ENCODE measurements around the gene MAP3K8. TPM values are rescaled to one million over a fixed set of nuclear protein-coding genes. Genes with fewer than 3 reads are reported as not detected.

MAP3K8 gene
- total RNA-seq, 1 donor from 2014 or later: 11.5 TPM

DNA sequence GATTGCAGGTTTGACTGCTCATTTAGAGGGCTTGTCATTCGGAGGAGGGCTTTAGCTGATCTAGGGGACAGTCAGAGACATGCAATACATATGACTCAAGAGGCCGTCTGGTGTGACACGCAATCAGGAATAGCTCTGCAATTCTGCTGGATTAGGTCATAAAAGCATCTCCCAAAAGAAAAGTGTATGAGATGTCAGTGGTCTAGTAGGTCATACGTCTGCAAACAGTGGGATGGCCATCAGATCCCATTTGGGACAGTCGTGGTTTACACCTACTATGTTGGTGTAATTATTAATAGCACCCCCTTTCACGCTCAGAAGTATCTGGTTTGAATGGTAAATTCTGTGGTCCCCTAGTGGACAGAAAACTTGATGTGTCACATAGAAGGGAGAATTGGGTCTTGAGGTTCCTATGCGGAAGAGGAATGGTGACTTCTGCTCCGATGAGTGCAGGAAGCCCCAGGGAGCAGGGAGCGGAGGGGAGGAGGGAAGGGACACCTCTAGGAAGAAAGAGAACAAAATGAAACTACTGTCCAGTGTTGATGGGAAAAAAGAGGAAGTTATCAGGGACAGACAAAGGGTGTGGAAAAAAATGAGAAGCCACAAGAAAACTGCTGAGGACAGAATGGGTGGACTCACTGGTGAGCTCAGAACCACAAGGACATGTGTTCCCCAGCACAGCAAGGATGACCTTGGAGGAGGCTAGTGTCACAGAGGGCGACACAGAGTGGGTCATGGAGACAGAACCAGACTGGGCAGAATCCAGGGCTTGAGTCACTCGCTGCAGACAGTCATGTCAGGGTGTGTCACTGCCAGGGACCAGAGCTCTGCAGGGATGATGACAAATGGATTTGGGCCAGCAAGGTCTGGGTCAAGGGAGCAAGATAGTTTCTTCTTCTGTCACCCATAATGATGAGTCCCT lies 59.9 kb downstream of the MAP3K8 start:
- no peaks in the 10 kb centered on the region for H3K36me3 Mint-ChIP-seq (ENCODE audit: unreplicated experiment)
- no peak overlapping the region for H3K27ac Mint-ChIP-seq (ENCODE audit: unreplicated experiment)
- H3K27me3 Mint-ChIP-seq (ENCODE audit: unreplicated experiment): peaks cover 15% of the 10 kb centered on the region
- H3K9me3 Mint-ChIP-seq (ENCODE audit: unreplicated experiment): peaks cover 5% of the 10 kb centered on the region
- TF ChIP-seq, protein P1, sequence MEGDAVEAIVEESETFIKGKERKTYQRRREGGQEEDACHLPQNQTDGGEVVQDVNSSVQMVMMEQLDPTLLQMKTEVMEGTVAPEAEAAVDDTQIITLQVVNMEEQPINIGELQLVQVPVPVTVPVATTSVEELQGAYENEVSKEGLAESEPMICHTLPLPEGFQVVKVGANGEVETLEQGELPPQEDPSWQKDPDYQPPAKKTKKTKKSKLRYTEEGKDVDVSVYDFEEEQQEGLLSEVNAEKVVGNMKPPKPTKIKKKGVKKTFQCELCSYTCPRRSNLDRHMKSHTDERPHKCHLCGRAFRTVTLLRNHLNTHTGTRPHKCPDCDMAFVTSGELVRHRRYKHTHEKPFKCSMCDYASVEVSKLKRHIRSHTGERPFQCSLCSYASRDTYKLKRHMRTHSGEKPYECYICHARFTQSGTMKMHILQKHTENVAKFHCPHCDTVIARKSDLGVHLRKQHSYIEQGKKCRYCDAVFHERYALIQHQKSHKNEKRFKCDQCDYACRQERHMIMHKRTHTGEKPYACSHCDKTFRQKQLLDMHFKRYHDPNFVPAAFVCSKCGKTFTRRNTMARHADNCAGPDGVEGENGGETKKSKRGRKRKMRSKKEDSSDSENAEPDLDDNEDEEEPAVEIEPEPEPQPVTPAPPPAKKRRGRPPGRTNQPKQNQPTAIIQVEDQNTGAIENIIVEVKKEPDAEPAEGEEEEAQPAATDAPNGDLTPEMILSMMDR (IDR thresholded peaks at IDR 0.05): no peak
- no peak overlapping the region for H3K4me3 Mint-ChIP-seq (ENCODE audit: unreplicated experiment)
- no peak for DNase-seq (ENCODE audit: extremely low spot score, unreplicated experiment)
- H3K4me1 Mint-ChIP-seq (ENCODE audit: unreplicated experiment): peaks cover 3% of the 10 kb centered on the region

GRCh38 chr10:30494558-30494957 lies 60.6 kb downstream of the MAP3K8 start:
- no peak for DNase-seq (ENCODE audit: extremely low spot score, unreplicated experiment)
- Mint-ChIP-seq H3K36me3 (ENCODE audit: unreplicated experiment) (no peaks in the 10 kb centered on the region), H3K27me3 (ENCODE audit: unreplicated experiment) (peaks cover 11% of the 10 kb centered on the region), H3K4me1 (ENCODE audit: unreplicated experiment) (peaks cover 3% of the 10 kb centered on the region), H3K27ac (ENCODE audit: unreplicated experiment) (no peak overlapping the region), H3K9me3 (ENCODE audit: unreplicated experiment) (peaks cover 5% of the 10 kb centered on the region), H3K4me3 (ENCODE audit: unreplicated experiment) (no peak overlapping the region)
- TF ChIP-seq, protein P1 (IDR thresholded peaks at IDR 0.05): no peak

DNA sequence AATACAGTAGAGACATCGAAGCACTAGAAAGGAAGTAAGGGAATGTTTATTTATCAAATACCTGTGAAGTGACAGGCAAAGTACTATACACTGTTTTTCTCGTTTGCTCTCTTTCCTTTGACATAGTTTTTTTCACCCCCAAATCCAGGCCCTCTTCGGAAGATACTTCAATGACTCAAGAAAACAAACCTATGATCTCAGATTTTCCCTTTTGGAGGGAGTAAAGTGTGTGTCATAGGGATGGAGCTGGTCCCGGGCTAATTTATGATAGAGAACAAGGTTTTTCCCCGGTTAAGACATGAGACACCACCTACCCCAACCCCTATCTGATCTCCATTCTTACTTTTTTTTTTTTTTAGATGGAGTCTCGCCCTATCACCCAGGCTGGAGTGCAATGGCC lies 61.7 kb downstream of the MAP3K8 start:
- Mint-ChIP-seq H3K4me3 (ENCODE audit: unreplicated experiment) (no peak overlapping the region), H3K27me3 (ENCODE audit: unreplicated experiment) (peaks cover 10% of the 10 kb centered on the region), H3K4me1 (ENCODE audit: unreplicated experiment) (peaks cover 3% of the 10 kb centered on the region), H3K27ac (ENCODE audit: unreplicated experiment) (no peak overlapping the region), H3K9me3 (ENCODE audit: unreplicated experiment) (peaks cover 5% of the 10 kb centered on the region), H3K36me3 (ENCODE audit: unreplicated experiment) (no peaks in the 10 kb centered on the region)
- TF ChIP-seq, protein P1 (IDR thresholded peaks at IDR 0.05): no peak
- no peak for DNase-seq (ENCODE audit: extremely low spot score, unreplicated experiment)

GRCh38 chr10:30499816-30500215 lies 65.8 kb downstream of the MAP3K8 start:
- H3K27me3 Mint-ChIP-seq (ENCODE audit: unreplicated experiment): peaks cover 25% of the 10 kb centered on the region
- no peak overlapping the region for H3K27ac Mint-ChIP-seq (ENCODE audit: unreplicated experiment)
- H3K4me1 Mint-ChIP-seq (ENCODE audit: unreplicated experiment): peaks cover 15% of the 10 kb centered on the region
- no peak overlapping the region for H3K4me3 Mint-ChIP-seq (ENCODE audit: unreplicated experiment)
- TF ChIP-seq, protein P1 (IDR thresholded peaks at IDR 0.05): no peak
- H3K9me3 Mint-ChIP-seq (ENCODE audit: unreplicated experiment): no peaks in the 10 kb centered on the region
- DNase-seq (ENCODE audit: extremely low spot score, unreplicated experiment): no peak
- no peaks in the 10 kb centered on the region for H3K36me3 Mint-ChIP-seq (ENCODE audit: unreplicated experiment)

GRCh38 chr10:30500534-30500933 lies 66.5 kb downstream of the MAP3K8 start:
- TF ChIP-seq, protein P1 (IDR thresholded peaks at IDR 0.05): no peak
- no peaks in the 10 kb centered on the region for H3K9me3 Mint-ChIP-seq (ENCODE audit: unreplicated experiment)
- H3K27me3 Mint-ChIP-seq (ENCODE audit: unreplicated experiment): peaks cover 25% of the 10 kb centered on the region
- peaks cover 15% of the 10 kb centered on the region for H3K4me1 Mint-ChIP-seq (ENCODE audit: unreplicated experiment)
- H3K27ac Mint-ChIP-seq (ENCODE audit: unreplicated experiment): no peak overlapping the region
- H3K4me3 Mint-ChIP-seq (ENCODE audit: unreplicated experiment): no peak overlapping the region
- DNase-seq (ENCODE audit: extremely low spot score, unreplicated experiment): no peak
- no peaks in the 10 kb centered on the region for H3K36me3 Mint-ChIP-seq (ENCODE audit: unreplicated experiment)
